Right renal pelvis (tissue), 4 donors: ENCODE results near the gene TIMM10. TPM values are rescaled to one million over a fixed set of nuclear protein-coding genes. Genes with fewer than 3 reads are reported as not detected.
A peak's percentile ranks its signal among the peaks of the same experiment; 100 is the strongest.

Source experiments
- DNase-seq, 4 donors: peaks; one replicate each; pipeline ENCODE4 v3.0.0-alpha.2; 2013; ENCODE audit warnings: low read depth in 4 of 4, low spot score in 3 of 4, missing footprints in 1 of 4
- polyA plus RNA-seq, 4 donors: library from polyadenylated mRNA; unstranded; fragments of 120-200 nt; gene quantifications; one replicate each; pipeline ENCODE4 v1.2.1, GENCODE V29; 2013; ENCODE audit not compliant: insufficient read length in 4 of 4

Gene TIMM10, protein sequence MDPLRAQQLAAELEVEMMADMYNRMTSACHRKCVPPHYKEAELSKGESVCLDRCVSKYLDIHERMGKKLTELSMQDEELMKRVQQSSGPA
- polyA plus RNA-seq = 10 to 100 TPM; 43.8 to 56.6 (median 49.4) TPM

DNA sequence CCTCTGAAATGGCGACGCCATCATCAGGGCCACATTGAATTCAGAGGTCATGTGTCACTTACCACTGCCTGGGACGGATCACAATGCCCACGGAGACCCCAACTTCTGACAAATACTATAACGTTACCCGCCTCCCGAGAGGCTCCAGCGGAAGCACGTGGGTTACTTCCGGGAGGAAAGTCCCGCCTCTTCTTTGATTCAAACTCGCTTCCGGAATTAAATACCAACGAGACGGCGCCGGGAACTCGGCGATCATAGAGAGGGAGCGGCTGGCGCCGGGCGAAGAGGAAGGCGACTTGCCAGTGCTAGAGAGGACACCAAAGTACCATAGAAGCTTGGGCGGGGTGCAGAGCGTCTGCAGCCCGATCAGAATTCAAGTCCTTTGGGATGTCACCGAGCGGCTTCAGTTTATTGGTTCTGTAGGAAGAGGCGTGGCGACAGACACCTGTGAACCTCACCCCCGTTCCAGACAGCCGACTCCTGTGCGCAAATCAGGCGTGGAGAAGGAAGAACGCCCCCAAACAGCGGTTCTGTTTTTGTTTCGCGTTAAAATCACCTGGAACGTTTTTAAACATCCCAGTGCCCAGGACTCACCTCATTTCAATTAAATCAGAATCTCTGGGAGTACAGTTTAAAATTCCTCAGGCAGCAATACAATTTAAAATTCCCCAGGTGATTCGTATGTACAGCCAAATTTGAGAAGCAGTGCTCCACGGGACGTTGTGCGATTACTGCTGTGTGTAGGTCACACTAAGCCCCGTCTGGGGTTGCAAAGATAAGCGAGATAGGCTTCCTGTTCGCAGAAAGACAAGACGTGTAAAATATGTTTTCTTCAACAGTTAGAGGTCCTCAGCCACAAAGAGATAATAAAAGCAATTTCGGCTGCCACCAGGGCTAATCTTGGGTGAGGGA is at the start of gene TIMM10:
Gene TIMM10 (minus strand): TSS at position 159 of the 912 bp plus-strand sequence. CDS start 565 bp downstream, outside the sequence.
- peak; percentile 86 to 93 (median 90) for DNase-seq

DNA sequence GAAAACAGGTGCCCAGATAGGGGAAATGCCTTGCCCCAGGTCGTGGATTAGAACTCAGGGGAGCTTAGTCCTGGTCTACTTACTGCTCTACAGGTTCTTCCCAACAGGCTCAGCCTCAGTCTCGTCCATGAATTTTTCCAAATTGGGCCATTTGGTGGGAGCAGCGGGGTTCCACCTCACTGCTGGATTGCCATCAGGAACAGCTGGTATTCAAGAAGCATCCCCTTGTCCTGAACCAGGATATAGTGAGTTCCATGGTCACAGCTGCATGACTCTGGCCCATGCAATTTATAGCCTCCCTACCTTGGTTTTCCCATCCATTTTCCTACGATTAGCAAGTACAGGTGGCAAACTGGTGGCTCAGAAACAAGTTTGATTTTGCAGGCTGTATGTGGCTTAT is 43.5 kb upstream of the TIMM10 start:
- DNase-seq = no peak

DNA sequence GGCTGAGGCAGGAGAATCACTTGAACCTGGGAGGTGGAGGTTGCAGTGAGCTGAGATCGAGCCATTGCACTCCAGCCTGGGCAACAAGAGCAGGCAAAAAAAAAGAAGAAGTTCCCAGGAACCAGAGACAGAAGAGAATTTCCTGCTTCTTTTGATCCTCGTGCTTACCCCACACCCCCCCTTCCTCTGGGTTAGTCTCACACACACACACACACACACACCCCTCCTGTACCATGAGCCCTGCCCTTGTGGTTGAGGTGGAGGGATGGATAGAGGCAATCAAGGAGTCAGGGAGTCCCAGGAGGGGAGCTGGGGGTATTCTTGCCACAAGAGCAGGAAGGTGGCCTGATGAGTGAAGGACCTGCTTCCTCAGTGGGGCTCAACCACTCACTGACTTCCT is 41.1 kb upstream of the TIMM10 start:
- no peak for DNase-seq

GRCh38 chr11:57568330-57568766 is 37.8 kb upstream of the TIMM10 start:
- peak; percentile 66 to 80 (median 74) for DNase-seq

DNA sequence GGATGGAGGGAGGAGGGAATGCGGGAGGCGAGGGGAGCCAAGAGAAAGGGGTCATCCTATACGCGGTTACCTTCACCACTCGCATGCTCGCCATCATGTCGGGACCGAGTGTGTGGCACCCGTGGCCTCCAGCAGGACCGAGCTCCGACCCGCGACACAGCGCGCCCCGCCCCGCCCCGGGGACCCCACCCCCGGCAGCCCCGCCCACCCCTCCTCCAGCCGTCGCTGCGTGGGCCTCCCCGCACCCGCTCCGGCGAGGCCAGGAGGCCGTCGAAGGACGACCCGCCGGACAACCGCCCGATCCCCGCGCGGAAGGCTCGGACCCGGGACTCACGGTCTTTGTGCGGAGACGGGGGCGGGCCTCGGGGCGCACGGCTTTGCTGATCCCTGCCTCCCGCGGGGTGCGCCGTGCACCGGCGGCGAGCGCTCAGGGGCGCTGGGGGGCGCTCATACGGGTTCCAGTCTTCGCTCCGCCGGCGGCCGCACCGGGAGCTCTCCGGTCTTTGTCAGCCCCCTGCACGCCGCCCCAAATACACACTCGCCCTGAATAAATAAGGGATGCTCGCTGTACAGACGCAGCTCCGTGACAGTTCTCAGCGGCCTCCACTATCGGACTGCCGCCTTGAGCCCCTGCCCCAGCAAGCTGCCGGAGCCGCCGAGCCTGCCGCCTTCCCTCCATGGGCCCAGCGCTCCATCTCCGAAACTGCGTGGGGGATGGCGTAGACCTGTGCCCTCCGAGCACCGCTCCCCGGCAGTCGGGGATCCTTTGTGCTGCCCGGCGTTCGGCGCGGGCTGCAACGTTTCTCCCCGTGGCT is 37.2 kb upstream of the TIMM10 start, which contains the start of gene UBE2L6:
Gene UBE2L6 (minus strand): TSS at position 158 of the 815 bp plus-strand sequence. CDS start 61 bp downstream, at position 97.
- peak in 2 of 4 donors; percentile 30 to 62 for DNase-seq

- DNase-seq = peak in 2 of 4 donors; percentile 15 to 20
These were observed 36.5 kb upstream of the TIMM10 start for GRCh38 chr11:57566905-57567514.

GRCh38 chr11:57566005-57566904 is 35.7 kb upstream of the TIMM10 start:
- DNase-seq = peak in 1 of 4 donors; percentile 19

GRCh38 chr11:57562596-57562995 is 32.0 kb upstream of the TIMM10 start:
- no peak for DNase-seq

DNA sequence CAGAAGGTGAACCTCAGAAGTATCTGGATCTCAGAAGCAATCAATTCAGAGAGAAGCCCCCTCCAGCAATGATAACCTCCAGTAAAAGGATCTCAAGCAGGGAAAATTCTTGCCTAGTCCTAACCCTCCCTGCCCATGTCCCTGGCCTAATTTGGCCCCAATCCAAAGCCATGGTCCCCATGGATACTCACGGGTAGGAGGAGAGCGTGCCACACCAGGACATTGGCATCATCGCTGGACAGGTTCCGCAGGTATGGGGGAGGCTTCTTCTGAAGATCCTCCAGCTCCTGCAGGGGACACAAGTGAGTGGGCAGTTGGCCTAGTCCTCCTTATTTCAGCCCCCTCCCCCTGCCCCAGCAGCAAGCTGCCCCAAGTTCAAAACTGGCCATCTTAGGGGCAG is 29.6 kb upstream of the TIMM10 start:
- DNase-seq = no peak

DNA sequence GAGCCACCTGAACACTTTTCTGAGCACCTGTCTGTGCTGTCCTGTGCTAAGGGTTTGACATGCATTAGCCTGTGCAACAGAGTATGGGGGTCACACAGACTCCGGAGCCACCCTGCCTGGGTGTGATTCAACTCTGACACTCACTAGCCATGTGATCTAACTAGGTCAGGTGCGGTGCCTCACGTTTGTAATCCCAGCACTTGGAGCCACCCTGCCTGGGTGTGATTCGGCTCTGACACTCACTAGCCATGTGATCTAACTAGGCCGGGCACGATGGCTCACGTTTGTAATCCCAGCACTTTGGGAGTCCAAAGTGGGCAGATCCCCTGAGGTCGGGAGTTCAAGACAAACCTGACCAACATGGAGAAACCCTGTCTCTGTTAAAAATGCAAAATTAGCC is 25.5 kb upstream of the TIMM10 start:
- no peak for DNase-seq

GRCh38 chr11:57555393-57555792 is 24.8 kb upstream of the TIMM10 start:
- no peak for DNase-seq

DNA sequence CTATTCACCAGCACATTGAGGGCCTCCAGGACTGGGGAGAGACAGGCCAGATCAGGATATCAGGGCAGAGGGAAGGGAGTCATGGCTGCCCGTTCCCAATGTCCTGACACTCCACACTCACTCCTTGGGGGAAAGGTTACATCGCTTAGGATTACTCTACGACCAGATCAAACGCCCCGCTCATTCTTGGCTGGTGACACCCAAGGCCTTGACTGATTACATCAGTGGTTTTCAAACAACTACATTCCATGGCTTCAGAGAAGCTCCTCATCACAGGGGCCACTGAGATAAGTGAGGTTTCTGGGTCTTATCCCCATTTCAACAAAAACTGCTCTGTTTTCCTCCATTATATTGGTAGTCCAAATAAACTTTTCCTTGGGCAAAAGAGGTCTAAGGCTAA is 21.9 kb upstream of the TIMM10 start:
- DNase-seq = no peak

DNA sequence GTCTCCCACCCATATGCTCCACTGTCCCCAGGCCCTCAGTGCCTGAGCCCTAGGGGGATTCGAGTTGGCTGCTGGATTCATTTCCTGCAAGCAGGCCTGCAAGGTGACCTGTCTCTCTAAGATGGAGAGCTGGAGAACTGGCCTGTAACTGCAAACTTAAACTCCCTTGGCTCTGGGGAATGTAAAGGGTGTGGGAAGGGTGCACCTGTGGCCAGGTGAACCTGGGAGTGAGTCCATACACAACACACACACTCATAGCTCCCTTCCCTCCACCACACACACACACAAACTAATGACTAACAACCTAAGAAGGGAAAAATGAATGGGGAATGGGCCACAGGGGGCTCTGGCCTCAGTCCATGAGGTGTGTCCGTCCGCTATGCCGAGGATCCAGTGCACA is 21.4 kb upstream of the TIMM10 start:
- DNase-seq = no peak

- no peak for DNase-seq
These were observed 19.4 kb upstream of the TIMM10 start for GRCh38 chr11:57549983-57550382.

- no peak for DNase-seq
These were observed 17.4 kb upstream of the TIMM10 start for GRCh38 chr11:57547854-57548377.

- DNase-seq = no peak
These were observed 16.4 kb upstream of the TIMM10 start for GRCh38 chr11:57546869-57547475.

- DNase-seq = no peak
These were observed 15.9 kb upstream of the TIMM10 start for GRCh38 chr11:57546451-57546850.

- no peak for DNase-seq
These were observed 15.3 kb upstream of the TIMM10 start for GRCh38 chr11:57545883-57546282.

DNA sequence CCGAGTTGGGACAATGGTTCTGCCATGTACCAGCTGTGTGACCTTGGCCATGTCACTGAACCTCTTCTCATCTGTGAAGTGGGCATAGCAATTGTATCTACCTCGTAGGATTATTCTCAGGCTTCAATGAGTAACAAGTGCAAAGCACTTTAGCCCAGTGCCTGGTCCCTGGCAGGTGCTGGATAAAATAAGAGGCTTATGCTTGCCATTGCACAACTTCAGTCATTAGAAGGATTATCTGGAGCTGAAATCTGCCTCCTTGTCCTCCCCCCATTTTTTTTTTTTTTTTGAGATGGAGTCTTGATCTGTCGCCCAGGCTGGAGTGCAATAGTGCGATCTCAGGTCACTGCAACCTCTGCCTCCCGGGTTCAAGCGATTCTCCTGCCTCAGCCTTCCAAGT is 14.0 kb upstream of the TIMM10 start:
- DNase-seq = no peak
